Activated CD4-positive, alpha-beta T cell treated with anti-CD3 and anti-CD28 coated beads, Interleukin-2, amount 10 ng/mL, durations not matched to agents 7 days and 5 days (primary cell): ENCODE data around the gene NCK2. TPM values are rescaled to one million over a fixed set of nuclear protein-coding genes. Genes with fewer than 3 reads are reported as not detected.

Source experiments
- CTCF ChIA-PET: fragments of 350-600 bp; sonication (Branson Sonifier 250); formaldehyde crosslinking; loops from one replicate; lab custom pipeline; 2021; ENCODE audit warnings: antibody characterized with exemption; lab: Charles Lee
- POLR2A ChIA-PET: fragments of 350-600 bp; sonication (Branson Sonifier 250); formaldehyde crosslinking; loops from one replicate; lab custom pipeline; 2021; ENCODE audit warnings: antibody characterized with exemption; lab: Charles Lee
- DNase-seq: peaks from one replicate; pipeline ENCODE4 v3.0.0-alpha.2; 2020
- H3K27ac Mint-ChIP-seq: one replicate; pipeline ENCODE4 v1.8.0; 2021; ENCODE audit warnings: mild to moderate bottlenecking, moderate library complexity, mixed read lengths
- H3K27me3 Mint-ChIP-seq: one replicate; pipeline ENCODE4 v1.8.0; 2021; ENCODE audit warnings: mixed read lengths
- H3K36me3 Mint-ChIP-seq: one replicate; pipeline ENCODE4 v1.8.0; 2021; ENCODE audit warnings: low read depth, mixed read lengths
- H3K4me1 Mint-ChIP-seq: one replicate; pipeline ENCODE4 v1.8.0; 2021; ENCODE audit warnings: mixed read lengths
- H3K4me3 Mint-ChIP-seq: one replicate; pipeline ENCODE4 v1.8.0; 2021; ENCODE audit warnings: mild to moderate bottlenecking, moderate library complexity, mixed read lengths
- H3K9me3 Mint-ChIP-seq: one replicate; pipeline ENCODE4 v1.8.0; 2021; ENCODE audit warnings: mixed read lengths
- total RNA-seq, 2 experiments: library from RNA; stranded (reverse); gene quantifications; one replicate each; pipeline ENCODE4 v1.2.3, GENCODE V29; 2021

The NCK2 gene
- total RNA-seq, 2 experiments from 2014 or later: 73.3 to 84.1 TPM

GRCh38 chr2:105739426-105739825, 5.3 kb upstream of the NCK2 start:
- Mint-ChIP-seq H3K9me3 (peaks cover 9% of the 10 kb centered on the region), H3K27me3 (no peaks in the 10 kb centered on the region), H3K36me3 (peaks cover 30% of the 10 kb centered on the region), H3K4me3 (peak overlapping the region; percentile 63), H3K4me1 (peaks cover 82% of the 10 kb centered on the region), H3K27ac (peak overlapping the region; percentile 99)
- POLR2A ChIA-PET: no interaction called here
- CTCF ChIA-PET: interaction anchor here (1.5 kb wide), 1 partner anchor 60 kb away, joined by 3 read pairs; no protein-coding TSS in a partner anchor
- DNase-seq: no peak

- no peak for DNase-seq
- Mint-ChIP-seq H3K27ac (peak overlapping the region; percentile 99), H3K4me1 (peaks cover 76% of the 10 kb centered on the region), H3K27me3 (no peaks in the 10 kb centered on the region), H3K36me3 (peaks cover 30% of the 10 kb centered on the region), H3K9me3 (peaks cover 9% of the 10 kb centered on the region), H3K4me3 (peak overlapping the region; percentile 4)
- ChIA-PET POLR2A (no interaction called here), CTCF (interaction anchor here (0.6 to 1.5 kb wide), 5 partner anchors 27 to 197 kb away, joined by 3 to 4 read pairs (median 3); no protein-coding TSS in a partner anchor)
These were observed 4.7 kb upstream of the NCK2 start for GRCh38 chr2:105739944-105740530.

GRCh38 chr2:105741174-105741573, 3.5 kb upstream of the NCK2 start:
- DNase-seq: no peak
- Mint-ChIP-seq H3K36me3 (peaks cover 31% of the 10 kb centered on the region), H3K4me3 (no peak overlapping the region), H3K4me1 (peaks cover 65% of the 10 kb centered on the region), H3K27ac (no peak overlapping the region), H3K9me3 (peaks cover 6% of the 10 kb centered on the region), H3K27me3 (no peaks in the 10 kb centered on the region)
- ChIA-PET CTCF (interaction anchor here (1.3 to 1.5 kb wide), 2 partner anchors 26 to 28 kb away, joined by 3 to 4 read pairs; no protein-coding TSS in a partner anchor), POLR2A (no interaction called here)

GRCh38 chr2:105741617-105742016, 3.1 kb upstream of the NCK2 start:
- Mint-ChIP-seq H3K4me1 (peaks cover 68% of the 10 kb centered on the region), H3K36me3 (peaks cover 35% of the 10 kb centered on the region), H3K9me3 (peaks cover 6% of the 10 kb centered on the region), H3K27ac (no peak overlapping the region), H3K27me3 (no peaks in the 10 kb centered on the region), H3K4me3 (no peak overlapping the region)
- DNase-seq: no peak
- CTCF ChIA-PET: interaction anchor here (1.5 kb wide), 1 partner anchor 28 kb away, joined by 3 read pairs; no protein-coding TSS in a partner anchor
- POLR2A ChIA-PET: no interaction called here

- ChIA-PET CTCF (interaction anchor here (0.9 to 1.4 kb wide), 3 partner anchors 11 to 25 kb away, joined by 3 read pairs; no protein-coding TSS in a partner anchor), POLR2A (no interaction called here)
- peaks cover 4% of the 10 kb centered on the region for H3K9me3 Mint-ChIP-seq
- H3K27ac Mint-ChIP-seq: peak overlapping the region; percentile 93
- peaks cover 57% of the 10 kb centered on the region for H3K36me3 Mint-ChIP-seq
- no peaks in the 10 kb centered on the region for H3K27me3 Mint-ChIP-seq
- peak overlapping the region; percentile 80 for H3K4me3 Mint-ChIP-seq
- DNase-seq: peak; percentile 65
- peaks cover 71% of the 10 kb centered on the region for H3K4me1 Mint-ChIP-seq
These were observed 412 bp upstream of the NCK2 start for GRCh38 chr2:105744091-105744908.

- Mint-ChIP-seq H3K9me3 (peaks cover 2% of the 10 kb centered on the region), H3K27ac (peak overlapping the region; percentile 95), H3K27me3 (no peaks in the 10 kb centered on the region), H3K4me1 (peaks cover 73% of the 10 kb centered on the region), H3K36me3 (peaks cover 66% of the 10 kb centered on the region), H3K4me3 (peak overlapping the region; percentile 86)
- CTCF ChIA-PET: interaction anchor here (0.8 to 3.5 kb wide), 10 partner anchors 8 to 170 kb away, joined by 3 to 17 read pairs (median 4); no protein-coding TSS in a partner anchor
- peak; percentile 84 for DNase-seq
- POLR2A ChIA-PET: interaction anchor here (1.2 to 1.8 kb wide), 2 partner anchors 9 to 30 kb away, joined by 4 to 6 read pairs; no protein-coding TSS in a partner anchor
These were observed 1.7 kb downstream of the NCK2 start for GRCh38 chr2:105746177-105747080.

GRCh38 chr2:105747254-105747894, 2.7 kb downstream of the NCK2 start:
- ChIA-PET CTCF (interaction anchor here (0.7 to 3.5 kb wide), 8 partner anchors 9 to 51 kb away, joined by 3 to 17 read pairs (median 3); no protein-coding TSS in a partner anchor), POLR2A (no interaction called here)
- Mint-ChIP-seq H3K27me3 (no peaks in the 10 kb centered on the region), H3K9me3 (peaks cover 1% of the 10 kb centered on the region), H3K4me3 (peak overlapping the region; percentile 86), H3K4me1 (peaks cover 72% of the 10 kb centered on the region), H3K36me3 (peaks cover 69% of the 10 kb centered on the region), H3K27ac (peak overlapping the region; percentile 95)
- DNase-seq: no peak

- Mint-ChIP-seq H3K36me3 (peaks cover 72% of the 10 kb centered on the region), H3K27ac (peak overlapping the region; percentile 95), H3K4me3 (peak overlapping the region; percentile 86), H3K4me1 (peaks cover 72% of the 10 kb centered on the region), H3K9me3 (peaks cover 3% of the 10 kb centered on the region), H3K27me3 (no peaks in the 10 kb centered on the region)
- peak; percentile 31 for DNase-seq
- CTCF ChIA-PET: interaction anchor here (0.7 to 3.5 kb wide), 3 partner anchors 8 to 38 kb away, joined by 3 to 17 read pairs (median 4); no protein-coding TSS in a partner anchor
- POLR2A ChIA-PET: no interaction called here
These were observed 3.3 kb downstream of the NCK2 start for GRCh38 chr2:105747991-105748390.

GRCh38 chr2:105748566-105748965, 3.9 kb downstream of the NCK2 start:
- no peak for DNase-seq
- H3K36me3 Mint-ChIP-seq: peaks cover 77% of the 10 kb centered on the region
- H3K9me3 Mint-ChIP-seq: peaks cover 3% of the 10 kb centered on the region
- H3K27me3 Mint-ChIP-seq: no peaks in the 10 kb centered on the region
- peak overlapping the region; percentile 95 for H3K27ac Mint-ChIP-seq
- H3K4me1 Mint-ChIP-seq: peaks cover 73% of the 10 kb centered on the region
- H3K4me3 Mint-ChIP-seq: peak overlapping the region; percentile 51
- ChIA-PET CTCF (interaction anchor here (1.8 kb wide), 1 partner anchor 12 kb away, joined by 4 read pairs; no protein-coding TSS in a partner anchor), POLR2A (no interaction called here)

- CTCF ChIA-PET: interaction anchor here (0.8 to 1.8 kb wide), 5 partner anchors 12 to 48 kb away, joined by 3 to 4 read pairs (median 3); no protein-coding TSS in a partner anchor
- Mint-ChIP-seq H3K36me3 (peaks cover 86% of the 10 kb centered on the region), H3K27me3 (no peaks in the 10 kb centered on the region)
These were observed 5.1 kb downstream of the NCK2 start for GRCh38 chr2:105749583-105750400.

More at GRCh38 chr2:105749583-105750400, 5.1 kb downstream of the NCK2 start:
- POLR2A ChIA-PET: interaction anchor here (1.1 kb wide), 1 partner anchor 14 kb away, joined by 4 read pairs; no protein-coding TSS in a partner anchor
- DNase-seq: no peak
- H3K4me1 Mint-ChIP-seq: peaks cover 78% of the 10 kb centered on the region
- H3K27ac Mint-ChIP-seq: peak overlapping the region; percentile 95
- peaks cover 3% of the 10 kb centered on the region for H3K9me3 Mint-ChIP-seq
- peak overlapping the region; percentile 51 for H3K4me3 Mint-ChIP-seq
